Osteoblast (primary cell): ENCODE measurements around the gene CCDC6. TPM values are rescaled to one million over a fixed set of nuclear protein-coding genes. Genes with fewer than 3 reads are reported as not detected.

Experiments used
- DNase-seq: peaks from one replicate; pipeline ENCODE4 v3.0.0; 2011; ENCODE audit warnings: low spot score, mixed read lengths; ENCODE audit not compliant: insufficient read length; ENCODE audit errors: missing footprints
- H2AFZ ChIP-seq: 2 replicates; pipeline ENCODE4 v1.6.0; 2011; ENCODE audit warnings: mild to moderate bottlenecking, low read length
- H3K27ac ChIP-seq: 2 replicates; pipeline ENCODE4 v1.5.1; 2011; ENCODE audit warnings: mild to moderate bottlenecking, low read depth, low read length, moderate library complexity
- H3K27me3 ChIP-seq: 2 replicates; pipeline ENCODE4 v1.6.0; 2012; ENCODE audit warnings: mild to moderate bottlenecking, control low read depth, inconsistent platforms, low read length, moderate library complexity; ENCODE audit not compliant: insufficient read depth
- H3K36me3 ChIP-seq: 2 replicates; pipeline ENCODE4 v1.5.1; 2011; ENCODE audit warnings: mild to moderate bottlenecking, low read length, control low read depth, moderate library complexity; ENCODE audit not compliant: insufficient read depth
- H3K4me1 ChIP-seq: 2 replicates; pipeline ENCODE4 v1.5.1; 2011; ENCODE audit warnings: mild to moderate bottlenecking, low read length, control low read depth, moderate library complexity; ENCODE audit not compliant: insufficient read depth
- H3K4me2 ChIP-seq: 2 replicates; pipeline ENCODE4 v1.6.0; 2011; ENCODE audit warnings: mild to moderate bottlenecking, low read length; ENCODE audit not compliant: insufficient read depth
- H3K4me3 ChIP-seq: fragments of 200-600 bp; sonication (generic); 3 replicates; pipeline ENCODE4 v1.5.1; 2012; ENCODE audit warnings: mild to moderate bottlenecking, low read length, inconsistent platforms; ENCODE audit not compliant: insufficient read depth
- H3K79me2 ChIP-seq: 2 replicates; pipeline ENCODE4 v1.6.0; 2012; ENCODE audit warnings: mild to moderate bottlenecking, low read length, control low read depth, inconsistent platforms; ENCODE audit not compliant: insufficient read depth
- H3K9me3 ChIP-seq: 2 replicates; pipeline ENCODE4 v1.5.1; 2011; ENCODE audit warnings: low read depth, low read length, control low read depth
- H4K20me1 ChIP-seq: 2 replicates; pipeline ENCODE4 v1.6.0; 2012; ENCODE audit warnings: mild to moderate bottlenecking, low read length, control low read depth; ENCODE audit not compliant: insufficient read depth
- CTCF ChIP-seq: IDR thresholded peaks from 2 replicates; pipeline ENCODE4 v1.5.1; 2011; ENCODE audit warnings: mild to moderate bottlenecking, low read depth, low read length, moderate library complexity; ENCODE audit errors: extremely low read depth
- total RNA-seq: library from RNA; depleted of rRNA; stranded (reverse); fragments of >200 nt; gene quantifications from 2 replicates; pipeline ENCODE4 v1.2.3, GENCODE V29; 2012

The CCDC6 gene
- total RNA-seq, 1 donor, result 51.8 TPM

- peaks cover 48% of the 10 kb centered on the region for H3K79me2 ChIP-seq
- peaks cover 34% of the 10 kb centered on the region for H4K20me1 ChIP-seq
- TF ChIP-seq CTCF, result no peak
Measured at GRCh38 chr10:59854571-59854970, 51.8 kb downstream of the CCDC6 start.

GRCh38 chr10:59852670-59853069 lies 53.7 kb downstream of the CCDC6 start:
- no peak overlapping the region for H3K4me3 ChIP-seq
- H3K27ac ChIP-seq, result no peak overlapping the region
- peaks cover 7% of the 10 kb centered on the region for H3K4me1 ChIP-seq
- peaks cover 25% of the 10 kb centered on the region for H4K20me1 ChIP-seq
- peaks cover 14% of the 10 kb centered on the region for H3K36me3 ChIP-seq
- H3K9me3 ChIP-seq, result no peaks in the 10 kb centered on the region
- DNase-seq, result no peak
- no peak for TF ChIP-seq CTCF
- H3K79me2 ChIP-seq, result peaks cover 30% of the 10 kb centered on the region
- no peak overlapping the region for H3K4me2 ChIP-seq
- no peaks in the 10 kb centered on the region for H3K27me3 ChIP-seq
- H2AFZ ChIP-seq, result no peak overlapping the region

More at GRCh38 chr10:59854571-59854970, 51.8 kb downstream of the CCDC6 start:
- H3K4me2 ChIP-seq, result no peak overlapping the region
- H3K9me3 ChIP-seq, result no peaks in the 10 kb centered on the region
- H3K4me3 ChIP-seq, result no peak overlapping the region
- no peaks in the 10 kb centered on the region for H3K36me3 ChIP-seq
- H2AFZ ChIP-seq, result no peak overlapping the region
- no peak for DNase-seq
- peaks cover 7% of the 10 kb centered on the region for H3K4me1 ChIP-seq
- no peak overlapping the region for H3K27ac ChIP-seq
- no peaks in the 10 kb centered on the region for H3K27me3 ChIP-seq

- Histone ChIP-seq H3K27me3 (no peaks in the 10 kb centered on the region), H3K4me2 (no peak overlapping the region), H3K79me2 (peaks cover 30% of the 10 kb centered on the region), H4K20me1 (peaks cover 17% of the 10 kb centered on the region), H3K9me3 (no peaks in the 10 kb centered on the region), H3K27ac (no peak overlapping the region), H3K4me3 (no peak overlapping the region), H3K36me3 (peaks cover 15% of the 10 kb centered on the region), H2AFZ (no peak overlapping the region), H3K4me1 (no peaks in the 10 kb centered on the region)
- no peak for DNase-seq
- TF ChIP-seq CTCF, result no peak
Measured at GRCh38 chr10:59851864-59852263, 54.5 kb downstream of the CCDC6 start.

GRCh38 chr10:59847888-59848287 lies 58.5 kb downstream of the CCDC6 start:
- H2AFZ ChIP-seq, result no peak overlapping the region
- H3K4me1 ChIP-seq, result no peaks in the 10 kb centered on the region
- no peak for TF ChIP-seq CTCF
- no peak overlapping the region for H3K4me2 ChIP-seq
- no peaks in the 10 kb centered on the region for H4K20me1 ChIP-seq
- H3K27me3 ChIP-seq, result no peaks in the 10 kb centered on the region
- H3K9me3 ChIP-seq, result no peaks in the 10 kb centered on the region
- peaks cover 21% of the 10 kb centered on the region for H3K36me3 ChIP-seq
- no peak overlapping the region for H3K4me3 ChIP-seq
- no peak for DNase-seq
- peaks cover 2% of the 10 kb centered on the region for H3K79me2 ChIP-seq
- no peak overlapping the region for H3K27ac ChIP-seq
